ENCODE measurements around the gene RNF224. TPM values are rescaled to one million over a fixed set of nuclear protein-coding genes. Genes with fewer than 3 reads are reported as not detected.
"Not testable (repeated sequence)": the region's sequence is repeated elsewhere in the genome, so short reads cannot be mapped to it uniquely, and the experiment has no call there.

Gene RNF224
- total and polyA plus RNA-seq, 2 experiments from 2014 or later: 0.63 TPM; not detected in 1

DNA sequence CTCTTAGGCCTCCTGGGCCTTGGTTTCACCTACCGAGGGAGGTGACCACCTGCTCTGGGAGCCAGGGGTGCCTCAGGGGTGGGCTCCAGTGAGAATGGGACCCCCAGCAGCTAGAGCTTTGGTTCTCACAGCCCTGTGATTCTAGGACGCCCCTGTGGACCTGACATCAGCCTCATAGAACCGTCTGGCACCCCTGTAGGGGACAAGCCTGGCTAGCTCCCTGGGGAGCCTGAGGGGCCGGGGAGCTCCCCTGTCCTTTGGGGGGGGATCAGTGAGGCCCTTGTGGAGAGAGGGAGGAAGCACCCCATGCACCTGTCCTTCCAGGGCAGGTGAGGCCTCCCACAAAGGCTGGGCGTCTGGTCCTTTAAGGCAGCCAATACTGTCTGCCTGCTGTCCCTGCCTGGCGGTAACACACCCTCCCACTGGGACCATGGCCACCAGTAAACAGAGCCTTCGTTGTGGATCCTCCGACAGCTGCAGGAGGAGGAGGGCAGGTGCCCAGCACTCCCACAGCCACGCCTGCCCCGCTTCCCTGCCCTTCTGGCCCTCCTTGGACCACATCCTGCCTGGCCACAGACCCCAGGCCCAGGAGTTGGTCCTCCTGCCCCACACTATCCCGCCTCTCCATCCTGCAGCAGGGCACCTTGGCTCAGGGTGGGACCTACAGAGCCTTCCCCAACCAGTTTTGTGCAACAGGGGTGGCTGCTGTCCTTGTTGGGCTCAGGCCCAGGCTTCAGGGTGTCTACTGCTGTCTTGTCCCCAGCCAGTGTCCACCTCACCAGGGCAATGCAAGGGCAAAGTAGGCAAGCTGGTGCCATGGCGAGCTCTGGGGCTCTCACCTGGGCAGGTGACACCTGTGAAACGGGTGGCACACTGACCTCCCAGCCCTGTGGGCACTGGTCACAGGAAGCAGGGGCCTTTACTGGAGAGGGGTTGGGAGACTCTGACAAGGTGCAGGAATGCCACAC lies 10.7 kb downstream of the RNF224 start (continued):
- TF ChIP-seq ETS1 (IDR thresholded peaks at IDR 0.05) (no peak), CREB1 (CRISPR knock-in tag; IDR thresholded peaks at IDR 0.05; ENCODE audit: low read depth) (no peak), ZNF114 (CRISPR knock-in tag; IDR thresholded peaks at IDR 0.05) (no peak), NANOG (IDR thresholded peaks at IDR 0.05; ENCODE audit: borderline replicate concordance) (no peak), STAT1 (IDR thresholded peaks at IDR 0.05; ENCODE audit: unreplicated experiment) (no peak), JUNB (IDR thresholded peaks at IDR 0.05; ENCODE audit: unreplicated experiment) (no peak)

GRCh38 chr9:137239541-137240200 lies 12.4 kb downstream of the RNF224 start:
- H3K27me3 ChIP-seq (ENCODE audit: insufficient read depth); H3K27ac ChIP-seq (ENCODE audit: low read depth); H3K36me3 ChIP-seq (ENCODE audit: insufficient read depth); ATAC-seq; H3K27ac Mint-ChIP-seq; H3K9me3 Mint-ChIP-seq; H3K9me2 ChIP-seq (ENCODE audit: insufficient read depth); DNase-seq (ENCODE audit: low spot score): not testable (repeated sequence)
- Mint-ChIP-seq H3K27me3 (ENCODE audit: insufficient read depth, low read depth, poor library complexity) (peaks cover 21% of the 10 kb centered on the region), H3K4me3 (peak overlapping the region; percentile 81), H3K4me1 (peaks cover 38% of the 10 kb centered on the region), H3K36me3 (ENCODE audit: low read depth) (peaks cover 31% of the 10 kb centered on the region)
- Histone ChIP-seq H3K4me2 (peak overlapping the region; percentile 99), H2AFZ (peak overlapping the region; percentile 47), H3K4me1 (ENCODE audit: insufficient read depth) (peaks cover 26% of the 10 kb centered on the region; the same call in 1 of the 2 replicates), H3K4me3 (peak overlapping the region; percentile 87), H3K79me2 (replicated peaks; ENCODE audit: insufficient read depth) (peaks cover 29% of the 10 kb centered on the region), H4K20me1 (replicated peaks; ENCODE audit: insufficient read depth) (peaks cover 16% of the 10 kb centered on the region), H3F3A (replicated peaks; ENCODE audit: low read depth) (0 out of 2 replicates have a peak, but pooled peaks cover 28% of the 10 kb centered on the region)

- Mint-ChIP-seq H3K9me3 (no peaks in the 10 kb centered on the region), H3K27ac (no peak overlapping the region), H3K27me3 (ENCODE audit: insufficient read depth, low read depth, poor library complexity) (peaks cover 25% of the 10 kb centered on the region), H3K4me3 (peak overlapping the region; percentile 81; the same call in 2 of the 3 replicates), H3K4me1 (peaks cover 37% of the 10 kb centered on the region), H3K36me3 (ENCODE audit: low read depth) (peaks cover 31% of the 10 kb centered on the region)
- Histone ChIP-seq H3K9me2 (ENCODE audit: insufficient read depth) (no peaks in the 10 kb centered on the region), H3K4me3 (peak overlapping the region; percentile 87), H3K36me3 (ENCODE audit: insufficient read depth) (no peaks in the 10 kb centered on the region), H3K4me1 (ENCODE audit: insufficient read depth) (peaks cover 27% of the 10 kb centered on the region; the same call in 1 of the 2 replicates), H4K20me1 (replicated peaks; ENCODE audit: insufficient read depth) (peaks cover 16% of the 10 kb centered on the region), H3K27me3 (ENCODE audit: insufficient read depth) (no peaks in the 10 kb centered on the region), H2AFZ (peak overlapping the region; percentile 47), H3K79me2 (replicated peaks; ENCODE audit: insufficient read depth) (peaks cover 29% of the 10 kb centered on the region), H3K27ac (ENCODE audit: low read depth) (0 out of 2 replicates have a peak overlapping the region, but pooled peaks have one; percentile 66), H3F3A (replicated peaks; ENCODE audit: low read depth) (0 out of 2 replicates have a peak, but pooled peaks cover 29% of the 10 kb centered on the region), H3K4me2 (peak overlapping the region; percentile 99)
- ATAC-seq (peak; percentile 7), DNase-seq (ENCODE audit: low spot score) (no peak)
- TF ChIP-seq, protein P1, sequence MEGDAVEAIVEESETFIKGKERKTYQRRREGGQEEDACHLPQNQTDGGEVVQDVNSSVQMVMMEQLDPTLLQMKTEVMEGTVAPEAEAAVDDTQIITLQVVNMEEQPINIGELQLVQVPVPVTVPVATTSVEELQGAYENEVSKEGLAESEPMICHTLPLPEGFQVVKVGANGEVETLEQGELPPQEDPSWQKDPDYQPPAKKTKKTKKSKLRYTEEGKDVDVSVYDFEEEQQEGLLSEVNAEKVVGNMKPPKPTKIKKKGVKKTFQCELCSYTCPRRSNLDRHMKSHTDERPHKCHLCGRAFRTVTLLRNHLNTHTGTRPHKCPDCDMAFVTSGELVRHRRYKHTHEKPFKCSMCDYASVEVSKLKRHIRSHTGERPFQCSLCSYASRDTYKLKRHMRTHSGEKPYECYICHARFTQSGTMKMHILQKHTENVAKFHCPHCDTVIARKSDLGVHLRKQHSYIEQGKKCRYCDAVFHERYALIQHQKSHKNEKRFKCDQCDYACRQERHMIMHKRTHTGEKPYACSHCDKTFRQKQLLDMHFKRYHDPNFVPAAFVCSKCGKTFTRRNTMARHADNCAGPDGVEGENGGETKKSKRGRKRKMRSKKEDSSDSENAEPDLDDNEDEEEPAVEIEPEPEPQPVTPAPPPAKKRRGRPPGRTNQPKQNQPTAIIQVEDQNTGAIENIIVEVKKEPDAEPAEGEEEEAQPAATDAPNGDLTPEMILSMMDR (conservative IDR thresholded peaks at IDR 0.05; ENCODE audit: low read depth in 2 of 2): peak in 1 of 2 experiments; percentile 16; a peak in 1 of 4 replicates
- TF ChIP-seq, protein P2, sequence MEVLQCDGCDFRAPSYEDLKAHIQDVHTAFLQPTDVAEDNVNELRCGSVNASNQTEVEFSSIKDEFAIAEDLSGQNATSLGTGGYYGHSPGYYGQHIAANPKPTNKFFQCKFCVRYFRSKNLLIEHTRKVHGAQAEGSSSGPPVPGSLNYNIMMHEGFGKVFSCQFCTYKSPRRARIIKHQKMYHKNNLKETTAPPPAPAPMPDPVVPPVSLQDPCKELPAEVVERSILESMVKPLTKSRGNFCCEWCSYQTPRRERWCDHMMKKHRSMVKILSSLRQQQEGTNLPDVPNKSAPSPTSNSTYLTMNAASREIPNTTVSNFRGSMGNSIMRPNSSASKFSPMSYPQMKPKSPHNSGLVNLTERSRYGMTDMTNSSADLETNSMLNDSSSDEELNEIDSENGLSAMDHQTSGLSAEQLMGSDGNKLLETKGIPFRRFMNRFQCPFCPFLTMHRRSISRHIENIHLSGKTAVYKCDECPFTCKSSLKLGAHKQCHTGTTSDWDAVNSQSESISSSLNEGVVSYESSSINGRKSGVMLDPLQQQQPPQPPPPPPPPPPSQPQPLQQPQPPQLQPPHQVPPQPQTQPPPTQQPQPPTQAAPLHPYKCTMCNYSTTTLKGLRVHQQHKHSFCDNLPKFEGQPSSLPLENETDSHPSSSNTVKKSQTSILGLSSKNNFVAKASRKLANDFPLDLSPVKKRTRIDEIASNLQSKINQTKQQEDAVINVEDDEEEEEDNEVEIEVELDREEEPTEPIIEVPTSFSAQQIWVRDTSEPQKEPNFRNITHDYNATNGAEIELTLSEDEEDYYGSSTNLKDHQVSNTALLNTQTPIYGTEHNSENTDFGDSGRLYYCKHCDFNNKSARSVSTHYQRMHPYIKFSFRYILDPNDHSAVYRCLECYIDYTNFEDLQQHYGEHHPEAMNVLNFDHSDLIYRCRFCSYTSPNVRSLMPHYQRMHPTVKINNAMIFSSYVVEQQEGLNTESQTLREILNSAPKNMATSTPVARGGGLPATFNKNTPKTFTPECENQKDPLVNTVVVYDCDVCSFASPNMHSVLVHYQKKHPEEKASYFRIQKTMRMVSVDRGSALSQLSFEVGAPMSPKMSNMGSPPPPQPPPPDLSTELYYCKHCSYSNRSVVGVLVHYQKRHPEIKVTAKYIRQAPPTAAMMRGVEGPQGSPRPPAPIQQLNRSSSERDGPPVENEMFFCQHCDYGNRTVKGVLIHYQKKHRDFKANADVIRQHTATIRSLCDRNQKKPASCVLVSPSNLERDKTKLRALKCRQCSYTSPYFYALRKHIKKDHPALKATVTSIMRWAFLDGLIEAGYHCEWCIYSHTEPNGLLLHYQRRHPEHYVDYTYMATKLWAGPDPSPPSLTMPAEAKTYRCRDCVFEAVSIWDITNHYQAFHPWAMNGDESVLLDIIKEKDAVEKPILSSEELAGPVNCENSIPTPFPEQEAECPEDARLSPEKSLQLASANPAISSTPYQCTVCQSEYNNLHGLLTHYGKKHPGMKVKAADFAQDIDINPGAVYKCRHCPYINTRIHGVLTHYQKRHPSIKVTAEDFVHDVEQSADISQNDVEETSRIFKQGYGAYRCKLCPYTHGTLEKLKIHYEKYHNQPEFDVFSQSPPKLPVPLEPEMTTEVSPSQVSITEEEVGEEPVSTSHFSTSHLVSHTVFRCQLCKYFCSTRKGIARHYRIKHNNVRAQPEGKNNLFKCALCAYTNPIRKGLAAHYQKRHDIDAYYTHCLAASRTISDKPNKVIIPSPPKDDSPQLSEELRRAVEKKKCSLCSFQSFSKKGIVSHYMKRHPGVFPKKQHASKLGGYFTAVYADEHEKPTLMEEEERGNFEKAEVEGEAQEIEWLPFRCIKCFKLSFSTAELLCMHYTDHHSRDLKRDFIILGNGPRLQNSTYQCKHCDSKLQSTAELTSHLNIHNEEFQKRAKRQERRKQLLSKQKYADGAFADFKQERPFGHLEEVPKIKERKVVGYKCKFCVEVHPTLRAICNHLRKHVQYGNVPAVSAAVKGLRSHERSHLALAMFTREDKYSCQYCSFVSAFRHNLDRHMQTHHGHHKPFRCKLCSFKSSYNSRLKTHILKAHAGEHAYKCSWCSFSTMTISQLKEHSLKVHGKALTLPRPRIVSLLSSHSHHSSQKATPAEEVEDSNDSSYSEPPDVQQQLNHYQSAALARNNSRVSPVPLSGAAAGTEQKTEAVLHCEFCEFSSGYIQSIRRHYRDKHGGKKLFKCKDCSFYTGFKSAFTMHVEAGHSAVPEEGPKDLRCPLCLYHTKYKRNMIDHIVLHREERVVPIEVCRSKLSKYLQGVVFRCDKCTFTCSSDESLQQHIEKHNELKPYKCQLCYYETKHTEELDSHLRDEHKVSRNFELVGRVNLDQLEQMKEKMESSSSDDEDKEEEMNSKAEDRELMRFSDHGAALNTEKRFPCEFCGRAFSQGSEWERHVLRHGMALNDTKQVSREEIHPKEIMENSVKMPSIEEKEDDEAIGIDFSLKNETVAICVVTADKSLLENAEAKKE (CRISPR knock-in tag; IDR thresholded peaks at IDR 0.05): no peak
Observed at GRCh38 chr9:137240318-137240840, 13.1 kb downstream of the RNF224 start.
